ENCODE results near the gene BAAT. TPM values are rescaled to one million over a fixed set of nuclear protein-coding genes. Genes with fewer than 3 reads are reported as not detected.

The BAAT gene
- total and polyA plus RNA-seq, 11 donors = 0.03 to 0.32 (median 0.17) TPM; not detected in 6

GRCh38 chr9:101369884-101370531, 14.8 kb downstream of the BAAT start:
- peaks cover 0 to 2% (median 0%) of the 10 kb centered on the region in 12 donors for H3K9me3 ChIP-seq
- 72 to 83% (median 73%) methylated on average over 2 of the region's 2 CpGs for WGBS, 4 donors

GRCh38 chr9:101369286-101369685, 15.5 kb downstream of the BAAT start:
- intact Hi-C loops (cut with DNase I) = no loop called here
- Histone ChIP-seq H3K36me3 (no peaks in the 10 kb centered on the region), H3K27ac (no peak overlapping the region), H3K9me3 (peaks cover 0 to 2% (median 0%) of the 10 kb centered on the region in 12 donors), H3K4me1 (no peaks in the 10 kb centered on the region), H3K4me3 (no peak overlapping the region), H3K27me3 (no peaks in the 10 kb centered on the region)
- WGBS, 4 donors = 64 to 78% (median 66%) methylated on average over 2 of the region's 2 CpGs
- TF ChIP-seq CTCF (IDR thresholded peaks at IDR 0.05) (no peak), POLR2A (IDR thresholded peaks at IDR 0.05) (no peak)
- no peak for DNase-seq
- ATAC-seq = no peak

More at GRCh38 chr9:101369884-101370531, 14.8 kb downstream of the BAAT start:
- no peaks in the 10 kb centered on the region for H3K36me3 ChIP-seq
- intact Hi-C loops (cut with DNase I) = no loop called here
- ATAC-seq (no peak), DNase-seq (no peak)
- H3K4me1 ChIP-seq = no peaks in the 10 kb centered on the region
- no peak for TF ChIP-seq CTCF (IDR thresholded peaks at IDR 0.05)
- TF ChIP-seq POLR2A (IDR thresholded peaks at IDR 0.05) = no peak
- H3K27ac ChIP-seq = no peak overlapping the region
- H3K27me3 ChIP-seq = no peaks in the 10 kb centered on the region
- no peak overlapping the region for H3K4me3 ChIP-seq

DNA sequence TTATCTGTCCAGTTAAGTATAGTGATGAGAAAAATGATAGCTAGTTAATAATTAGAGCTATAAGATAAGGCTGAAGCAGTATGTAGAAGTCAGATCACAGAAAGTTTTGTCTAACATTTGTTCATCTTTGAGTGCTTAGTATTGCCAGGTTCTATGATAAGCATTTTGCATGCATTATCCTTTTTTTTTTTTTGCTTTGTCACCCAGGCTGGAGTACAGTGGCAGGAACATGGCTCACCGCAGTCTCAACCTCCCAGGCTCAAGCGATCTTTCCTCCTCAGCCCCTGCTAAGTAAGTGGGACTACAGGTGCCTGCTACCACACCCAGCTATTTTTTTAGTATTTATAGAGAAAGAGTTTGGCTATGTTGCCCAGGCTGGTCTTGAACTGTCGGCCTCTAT, 17.5 kb downstream of the BAAT start:
- Histone ChIP-seq H3K4me1 (no peaks in the 10 kb centered on the region), H3K27ac (no peak overlapping the region), H3K4me3 (no peak overlapping the region), H3K36me3 (no peaks in the 10 kb centered on the region), H3K9me3 (peaks cover 0 to 2% (median 0%) of the 10 kb centered on the region in 12 donors), H3K27me3 (no peaks in the 10 kb centered on the region)
- WGBS, 4 donors = 93 to 98% (median 96%) methylated on average over 3 of the region's 3 CpGs
- intact Hi-C loops (cut with DNase I) = no loop called here
- TF ChIP-seq POLR2A (IDR thresholded peaks at IDR 0.05) (no peak), CTCF (IDR thresholded peaks at IDR 0.05) (no peak)
- DNase-seq (no peak), ATAC-seq (no peak)

DNA sequence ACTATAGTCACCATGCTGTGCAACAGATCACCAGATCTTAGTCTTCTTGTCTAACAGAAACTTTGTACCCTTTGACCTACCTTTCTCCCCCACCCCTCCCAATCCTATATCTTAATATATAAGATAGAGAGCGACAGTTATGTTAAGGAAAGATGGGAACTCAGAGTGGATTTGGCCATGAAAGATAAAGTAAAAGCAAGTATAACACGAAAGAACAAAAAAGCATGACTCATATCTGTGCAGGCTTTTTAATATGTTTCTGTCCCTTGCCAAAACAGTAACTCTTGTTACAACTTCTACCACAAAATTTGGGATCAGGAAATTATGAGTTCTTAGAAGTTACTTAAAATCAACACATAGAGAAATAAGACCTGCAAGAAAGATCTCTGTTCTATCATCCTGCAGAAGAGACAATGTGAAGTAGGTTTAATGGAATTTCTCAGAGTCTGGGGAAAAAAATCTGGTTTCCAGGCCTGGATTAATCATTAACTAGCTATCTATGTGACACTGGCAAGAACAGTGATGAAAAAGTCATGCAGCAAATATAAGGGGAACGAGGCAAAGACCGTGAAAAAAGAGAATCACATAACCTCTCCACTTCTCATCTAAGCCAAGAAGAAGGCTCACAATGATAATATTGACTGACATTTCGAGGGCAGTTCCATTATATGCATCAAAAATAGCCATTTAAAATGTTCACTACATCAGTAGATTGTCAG, 18.6 kb downstream of the BAAT start:
- WGBS, 4 donors = 55 to 68% (median 61%) methylated on average over 5 of the region's 5 CpGs
- H3K4me1 ChIP-seq = no peaks in the 10 kb centered on the region
- no peak overlapping the region for H3K4me3 ChIP-seq
- H3K36me3 ChIP-seq = no peaks in the 10 kb centered on the region
- no peak for TF ChIP-seq CTCF (IDR thresholded peaks at IDR 0.05)
- no peak overlapping the region for H3K27ac ChIP-seq
- intact Hi-C loops (cut with DNase I) = no loop called here
- DNase-seq (no peak), ATAC-seq (no peak)
- H3K9me3 ChIP-seq = no peaks in the 10 kb centered on the region
- H3K27me3 ChIP-seq = no peaks in the 10 kb centered on the region
